SK-N-SH treated with all-trans-retinoic acid at 6 μM for 48 hours (cell line): ENCODE data around the gene KIAA0513.

Experiments
- ATAC-seq: fragments of 200-7000 bp; cut with Tn5 transposase; 3 replicates; pipeline ENCODE4 v1.9.1; 2020; ENCODE audit warnings: mild to moderate bottlenecking, moderate library complexity
- ARNTL ChIP-seq: fragments of 450-650 bp; formaldehyde crosslinking; IDR thresholded peaks from 2 replicates; pipeline ENCODE4 v1.5.0; 2020; ENCODE audit warnings: low read depth, mild to moderate bottlenecking, moderate library complexity, borderline replicate concordance
- BACH2 ChIP-seq: fragments of 250-450 bp; sonication (Bioruptor Pico); IDR thresholded peaks from 2 replicates; pipeline ENCODE4 v1.9.0; 2021; ENCODE audit warnings: mild to moderate bottlenecking, borderline replicate concordance
- CSDC2 ChIP-seq: fragments of 250-450 bp; sonication (Bioruptor Pico); IDR thresholded peaks from 2 replicates; pipeline ENCODE4 v1.5.0; 2020; ENCODE audit warnings: mild to moderate bottlenecking, moderate library complexity
- ESRRG ChIP-seq: fragments of 250-450 bp; sonication (Bioruptor Pico); IDR thresholded peaks from 2 replicates; pipeline ENCODE4 v1.6.1; 2021; ENCODE audit warnings: mild to moderate bottlenecking
- GLIS3 ChIP-seq: fragments of 250-450 bp; sonication (Bioruptor Pico); IDR thresholded peaks from 2 replicates; pipeline ENCODE4 v1.5.0; 2020; ENCODE audit warnings: mild to moderate bottlenecking, moderate library complexity
- ISL1 ChIP-seq: fragments of 250-450 bp; sonication (Bioruptor Pico); IDR thresholded peaks from 2 replicates; pipeline ENCODE4 v2.1.2; 2022; ENCODE audit warnings: mild to moderate bottlenecking, moderate library complexity
- PPARA ChIP-seq: fragments of 250-450 bp; sonication (Bioruptor Pico); IDR thresholded peaks from 2 replicates; pipeline ENCODE4 v1.5.0; 2020; ENCODE audit warnings: mild to moderate bottlenecking, borderline replicate concordance
- RARB ChIP-seq: fragments of 250-450 bp; sonication (Bioruptor Pico); IDR thresholded peaks from 2 replicates; pipeline ENCODE4 v1.8.0; 2021; ENCODE audit warnings: mild to moderate bottlenecking, moderate library complexity
- SNAI2 ChIP-seq: fragments of 250-450 bp; sonication (Bioruptor Pico); IDR thresholded peaks from 2 replicates; pipeline ENCODE4 v1.5.0; 2020; ENCODE audit warnings: mild to moderate bottlenecking, moderate library complexity
- TCF4 ChIP-seq: fragments of 250-450 bp; sonication (Bioruptor Pico); IDR thresholded peaks from 2 replicates; pipeline ENCODE4 v1.8.0; 2021; ENCODE audit warnings: mild to moderate bottlenecking, moderate library complexity, borderline replicate concordance
- TOX ChIP-seq: fragments of 250-450 bp; sonication (Bioruptor Pico); IDR thresholded peaks from 2 replicates; pipeline ENCODE4 v1.8.0; 2021; ENCODE audit warnings: mild to moderate bottlenecking, moderate library complexity, borderline replicate concordance
- ZC3H10 ChIP-seq: fragments of 250-450 bp; sonication (Bioruptor Pico); IDR thresholded peaks from 2 replicates; pipeline ENCODE4 v1.5.1; 2021; ENCODE audit warnings: mild to moderate bottlenecking, moderate library complexity
- ZFP3 ChIP-seq: fragments of 250-450 bp; sonication (Bioruptor Pico); IDR thresholded peaks from 2 replicates; pipeline ENCODE4 v1.5.0; 2020; ENCODE audit warnings: mild to moderate bottlenecking, moderate library complexity
- ZFP30 ChIP-seq: fragments of 450-650 bp; formaldehyde crosslinking; IDR thresholded peaks from 2 replicates; pipeline ENCODE4 v1.5.0; 2022; ENCODE audit warnings: mild to moderate bottlenecking, moderate library complexity
- ZNF565 ChIP-seq: fragments of 450-650 bp; formaldehyde crosslinking; conservative IDR thresholded peaks from 2 replicates; pipeline ENCODE4 v1.5.0; 2020; ENCODE audit warnings: low read depth, mild to moderate bottlenecking, moderate library complexity
- ZNF70 ChIP-seq: fragments of 450-650 bp; formaldehyde crosslinking; IDR thresholded peaks from 2 replicates; pipeline ENCODE4 v1.5.0; 2020; ENCODE audit warnings: mild to moderate bottlenecking, moderate library complexity
- ZNF8 ChIP-seq: fragments of 450-650 bp; formaldehyde crosslinking; IDR thresholded peaks from 2 replicates; pipeline ENCODE4 v1.5.0; 2020; ENCODE audit warnings: mild to moderate bottlenecking, moderate library complexity
- TF ChIP-seq, protein P1 (sequence below): fragments of 250-450 bp; sonication (Bioruptor Pico); IDR thresholded peaks from 2 replicates; pipeline ENCODE4 v1.5.1; 2021; ENCODE audit warnings: mild to moderate bottlenecking, moderate library complexity
- TF ChIP-seq, protein P2 (sequence below): fragments of 250-450 bp; sonication (Bioruptor Pico); IDR thresholded peaks from 2 replicates; pipeline ENCODE4 v1.8.0; 2020; ENCODE audit warnings: mild to moderate bottlenecking, moderate library complexity, borderline replicate concordance
- TF ChIP-seq, protein P3 (sequence below): fragments of 250-450 bp; sonication (Bioruptor Pico); IDR thresholded peaks from 2 replicates; pipeline ENCODE4 v1.5.1; 2020; ENCODE audit warnings: low read depth, mild to moderate bottlenecking, moderate library complexity
- TF ChIP-seq, protein P4 (sequence below): fragments of 250-450 bp; sonication (Bioruptor Pico); IDR thresholded peaks from 2 replicates; pipeline ENCODE4 v1.8.0; 2021; ENCODE audit warnings: low read depth, mild to moderate bottlenecking, moderate library complexity, borderline replicate concordance
- TF ChIP-seq, protein P5 (sequence below): fragments of 250-450 bp; sonication (Bioruptor Pico); IDR thresholded peaks from 2 replicates; pipeline ENCODE4 v1.5.0; 2020; ENCODE audit warnings: mild to moderate bottlenecking, moderate library complexity

The KIAA0513 gene

DNA sequence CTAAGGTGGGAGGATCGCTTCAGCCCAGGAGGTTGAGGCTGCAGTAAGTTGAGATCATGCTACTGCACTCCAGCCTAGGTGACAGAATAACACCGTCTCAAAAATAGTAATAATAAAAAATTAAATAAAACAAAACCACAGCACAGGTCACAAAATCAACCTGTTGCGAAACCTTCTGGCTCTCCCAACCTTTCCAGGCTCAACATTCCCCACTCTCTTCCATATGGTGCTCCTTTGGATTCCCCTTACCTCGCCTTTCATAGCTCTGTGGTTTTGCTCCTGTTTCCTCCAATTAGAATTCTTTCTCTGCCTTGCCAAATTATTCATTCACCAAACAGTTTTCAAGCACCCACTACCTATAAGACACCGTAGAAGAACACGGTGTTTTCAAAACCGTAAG, 21.0 kb upstream of the KIAA0513 start:
- TF ChIP-seq ESRRG (CRISPR knock-in tag) (no peak), ZNF565 (no peak), ISL1 (no peak), ZNF70 (no peak), ZFP30 (no peak), SNAI2 (CRISPR knock-in tag) (no peak), ARNTL (CRISPR knock-in tag) (no peak), ZFP3 (CRISPR knock-in tag) (no peak), TCF4 (CRISPR knock-in tag) (no peak), GLIS3 (CRISPR knock-in tag) (no peak), TOX (CRISPR knock-in tag) (no peak), CSDC2 (CRISPR knock-in tag) (no peak), BACH2 (no peak), ZNF8 (CRISPR knock-in tag) (no peak)
- TF ChIP-seq, protein P1, sequence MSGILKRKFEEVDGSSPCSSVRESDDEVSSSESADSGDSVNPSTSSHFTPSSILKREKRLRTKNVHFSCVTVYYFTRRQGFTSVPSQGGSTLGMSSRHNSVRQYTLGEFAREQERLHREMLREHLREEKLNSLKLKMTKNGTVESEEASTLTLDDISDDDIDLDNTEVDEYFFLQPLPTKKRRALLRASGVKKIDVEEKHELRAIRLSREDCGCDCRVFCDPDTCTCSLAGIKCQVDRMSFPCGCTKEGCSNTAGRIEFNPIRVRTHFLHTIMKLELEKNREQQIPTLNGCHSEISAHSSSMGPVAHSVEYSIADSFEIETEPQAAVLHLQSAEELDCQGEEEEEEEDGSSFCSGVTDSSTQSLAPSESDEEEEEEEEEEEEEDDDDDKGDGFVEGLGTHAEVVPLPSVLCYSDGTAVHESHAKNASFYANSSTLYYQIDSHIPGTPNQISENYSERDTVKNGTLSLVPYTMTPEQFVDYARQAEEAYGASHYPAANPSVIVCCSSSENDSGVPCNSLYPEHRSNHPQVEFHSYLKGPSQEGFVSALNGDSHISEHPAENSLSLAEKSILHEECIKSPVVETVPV: no peak
- TF ChIP-seq, protein P2, sequence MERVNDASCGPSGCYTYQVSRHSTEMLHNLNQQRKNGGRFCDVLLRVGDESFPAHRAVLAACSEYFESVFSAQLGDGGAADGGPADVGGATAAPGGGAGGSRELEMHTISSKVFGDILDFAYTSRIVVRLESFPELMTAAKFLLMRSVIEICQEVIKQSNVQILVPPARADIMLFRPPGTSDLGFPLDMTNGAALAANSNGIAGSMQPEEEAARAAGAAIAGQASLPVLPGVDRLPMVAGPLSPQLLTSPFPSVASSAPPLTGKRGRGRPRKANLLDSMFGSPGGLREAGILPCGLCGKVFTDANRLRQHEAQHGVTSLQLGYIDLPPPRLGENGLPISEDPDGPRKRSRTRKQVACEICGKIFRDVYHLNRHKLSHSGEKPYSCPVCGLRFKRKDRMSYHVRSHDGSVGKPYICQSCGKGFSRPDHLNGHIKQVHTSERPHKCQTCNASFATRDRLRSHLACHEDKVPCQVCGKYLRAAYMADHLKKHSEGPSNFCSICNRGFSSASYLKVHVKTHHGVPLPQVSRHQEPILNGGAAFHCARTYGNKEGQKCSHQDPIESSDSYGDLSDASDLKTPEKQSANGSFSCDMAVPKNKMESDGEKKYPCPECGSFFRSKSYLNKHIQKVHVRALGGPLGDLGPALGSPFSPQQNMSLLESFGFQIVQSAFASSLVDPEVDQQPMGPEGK (CRISPR knock-in tag): no peak
- TF ChIP-seq, protein P3, sequence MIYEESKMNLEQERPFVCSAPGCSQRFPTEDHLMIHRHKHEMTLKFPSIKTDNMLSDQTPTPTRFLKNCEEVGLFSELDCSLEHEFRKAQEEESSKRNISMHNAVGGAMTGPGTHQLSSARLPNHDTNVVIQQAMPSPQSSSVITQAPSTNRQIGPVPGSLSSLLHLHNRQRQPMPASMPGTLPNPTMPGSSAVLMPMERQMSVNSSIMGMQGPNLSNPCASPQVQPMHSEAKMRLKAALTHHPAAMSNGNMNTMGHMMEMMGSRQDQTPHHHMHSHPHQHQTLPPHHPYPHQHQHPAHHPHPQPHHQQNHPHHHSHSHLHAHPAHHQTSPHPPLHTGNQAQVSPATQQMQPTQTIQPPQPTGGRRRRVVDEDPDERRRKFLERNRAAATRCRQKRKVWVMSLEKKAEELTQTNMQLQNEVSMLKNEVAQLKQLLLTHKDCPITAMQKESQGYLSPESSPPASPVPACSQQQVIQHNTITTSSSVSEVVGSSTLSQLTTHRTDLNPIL (CRISPR knock-in tag): no peak
- TF ChIP-seq, protein P4, sequence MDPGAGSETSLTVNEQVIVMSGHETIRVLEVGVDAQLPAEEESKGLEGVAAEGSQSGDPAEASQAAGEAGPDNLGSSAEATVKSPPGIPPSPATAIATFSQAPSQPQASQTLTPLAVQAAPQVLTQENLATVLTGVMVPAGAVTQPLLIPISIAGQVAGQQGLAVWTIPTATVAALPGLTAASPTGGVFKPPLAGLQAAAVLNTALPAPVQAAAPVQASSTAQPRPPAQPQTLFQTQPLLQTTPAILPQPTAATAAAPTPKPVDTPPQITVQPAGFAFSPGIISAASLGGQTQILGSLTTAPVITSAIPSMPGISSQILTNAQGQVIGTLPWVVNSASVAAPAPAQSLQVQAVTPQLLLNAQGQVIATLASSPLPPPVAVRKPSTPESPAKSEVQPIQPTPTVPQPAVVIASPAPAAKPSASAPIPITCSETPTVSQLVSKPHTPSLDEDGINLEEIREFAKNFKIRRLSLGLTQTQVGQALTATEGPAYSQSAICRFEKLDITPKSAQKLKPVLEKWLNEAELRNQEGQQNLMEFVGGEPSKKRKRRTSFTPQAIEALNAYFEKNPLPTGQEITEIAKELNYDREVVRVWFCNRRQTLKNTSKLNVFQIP (CRISPR knock-in tag): no peak

DNA sequence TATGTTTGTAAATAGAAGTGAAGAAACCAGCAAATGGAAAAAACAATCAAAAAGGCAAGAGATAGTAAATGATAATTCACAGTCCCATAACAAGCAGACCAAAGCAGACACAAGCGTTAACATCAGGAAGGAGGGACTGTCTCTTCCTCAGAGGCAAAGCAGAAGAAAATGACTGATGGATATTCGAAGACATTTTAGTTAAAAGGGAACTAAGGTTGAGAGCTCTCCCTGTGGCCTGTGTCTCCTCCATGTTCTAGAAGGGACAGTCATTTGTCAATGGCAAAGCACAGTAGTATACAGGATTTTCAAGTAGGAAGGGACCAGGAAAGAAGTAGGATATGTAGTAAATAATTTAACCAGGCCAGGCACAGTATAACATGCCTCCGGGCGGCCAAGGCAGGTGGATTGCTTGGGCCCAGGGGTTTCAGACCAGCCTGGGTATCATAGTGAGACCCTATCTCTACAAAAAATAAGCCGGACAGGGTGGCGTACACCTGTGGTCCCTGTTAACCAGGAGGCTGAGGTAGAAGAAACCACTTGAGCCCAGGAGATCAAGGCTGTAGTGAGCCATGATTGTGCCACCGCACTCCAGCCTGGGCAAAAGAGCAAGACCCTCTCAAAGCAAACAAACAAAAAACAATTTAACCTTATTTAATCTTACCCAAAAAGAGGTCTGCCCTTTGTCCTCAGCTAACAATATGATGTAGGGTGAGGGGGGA, 19.9 kb upstream of the KIAA0513 start:
- ATAC-seq: no peak

More for the DNA sequence above, 21.0 kb upstream of the KIAA0513 start:
- no peak for ATAC-seq

More for the DNA sequence above, 19.9 kb upstream of the KIAA0513 start:
- TF ChIP-seq TCF4 (CRISPR knock-in tag): no peak
- TF ChIP-seq, protein P3 (CRISPR knock-in tag): no peak
- no peak for TF ChIP-seq ZNF565
- TF ChIP-seq ZC3H10 (CRISPR knock-in tag): no peak
- no peak for TF ChIP-seq ZFP30
- TF ChIP-seq RARB (CRISPR knock-in tag): no peak
- TF ChIP-seq GLIS3 (CRISPR knock-in tag): no peak
- no peak for TF ChIP-seq ARNTL (CRISPR knock-in tag)
- TF ChIP-seq PPARA (CRISPR knock-in tag): no peak
- TF ChIP-seq, protein P1: no peak
- TF ChIP-seq ESRRG (CRISPR knock-in tag): no peak
- no peak for TF ChIP-seq BACH2
- TF ChIP-seq, protein P5, sequence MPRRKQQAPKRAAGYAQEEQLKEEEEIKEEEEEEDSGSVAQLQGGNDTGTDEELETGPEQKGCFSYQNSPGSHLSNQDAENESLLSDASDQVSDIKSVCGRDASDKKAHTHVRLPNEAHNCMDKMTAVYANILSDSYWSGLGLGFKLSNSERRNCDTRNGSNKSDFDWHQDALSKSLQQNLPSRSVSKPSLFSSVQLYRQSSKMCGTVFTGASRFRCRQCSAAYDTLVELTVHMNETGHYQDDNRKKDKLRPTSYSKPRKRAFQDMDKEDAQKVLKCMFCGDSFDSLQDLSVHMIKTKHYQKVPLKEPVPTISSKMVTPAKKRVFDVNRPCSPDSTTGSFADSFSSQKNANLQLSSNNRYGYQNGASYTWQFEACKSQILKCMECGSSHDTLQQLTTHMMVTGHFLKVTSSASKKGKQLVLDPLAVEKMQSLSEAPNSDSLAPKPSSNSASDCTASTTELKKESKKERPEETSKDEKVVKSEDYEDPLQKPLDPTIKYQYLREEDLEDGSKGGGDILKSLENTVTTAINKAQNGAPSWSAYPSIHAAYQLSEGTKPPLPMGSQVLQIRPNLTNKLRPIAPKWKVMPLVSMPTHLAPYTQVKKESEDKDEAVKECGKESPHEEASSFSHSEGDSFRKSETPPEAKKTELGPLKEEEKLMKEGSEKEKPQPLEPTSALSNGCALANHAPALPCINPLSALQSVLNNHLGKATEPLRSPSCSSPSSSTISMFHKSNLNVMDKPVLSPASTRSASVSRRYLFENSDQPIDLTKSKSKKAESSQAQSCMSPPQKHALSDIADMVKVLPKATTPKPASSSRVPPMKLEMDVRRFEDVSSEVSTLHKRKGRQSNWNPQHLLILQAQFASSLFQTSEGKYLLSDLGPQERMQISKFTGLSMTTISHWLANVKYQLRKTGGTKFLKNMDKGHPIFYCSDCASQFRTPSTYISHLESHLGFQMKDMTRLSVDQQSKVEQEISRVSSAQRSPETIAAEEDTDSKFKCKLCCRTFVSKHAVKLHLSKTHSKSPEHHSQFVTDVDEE (CRISPR knock-in tag): no peak
- TF ChIP-seq CSDC2 (CRISPR knock-in tag): no peak
